ENCODE measurements around the gene RCN1. TPM values are rescaled to one million over a fixed set of nuclear protein-coding genes. Genes with fewer than 3 reads are reported as not detected.

The RCN1 gene
- total RNA-seq, 1 donor from 2014 or later, result 200 TPM

DNA sequence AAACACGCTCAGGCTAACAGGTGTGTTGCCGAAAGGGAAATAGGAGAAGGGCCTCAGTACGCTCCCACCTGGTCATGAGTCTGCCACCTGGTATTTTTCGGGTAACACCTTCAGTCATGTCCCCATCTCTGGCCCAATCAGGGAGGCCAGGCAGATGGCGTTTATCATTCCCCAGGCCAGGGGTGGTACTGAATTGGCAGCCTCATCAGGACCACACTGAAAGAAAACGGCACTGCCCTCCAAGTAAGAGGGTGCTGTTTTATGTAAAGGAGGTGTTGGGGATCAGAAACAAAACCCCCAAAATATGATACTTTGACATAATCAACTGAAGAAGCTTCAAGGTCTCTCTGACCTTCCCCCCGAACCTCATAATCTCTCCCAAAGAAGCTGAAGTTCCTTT lies 58.9 kb downstream of the RCN1 start:
- Mint-ChIP-seq H3K27ac (ENCODE audit: unreplicated experiment) (no peak overlapping the region), H3K4me1 (ENCODE audit: low read depth, unreplicated experiment) (no peaks in the 10 kb centered on the region), H3K36me3 (ENCODE audit: unreplicated experiment) (peaks cover 4% of the 10 kb centered on the region), H3K9me3 (ENCODE audit: unreplicated experiment) (peaks cover 1% of the 10 kb centered on the region), H3K27me3 (ENCODE audit: unreplicated experiment) (no peaks in the 10 kb centered on the region), H3K4me3 (ENCODE audit: unreplicated experiment) (no peak overlapping the region)
- TF ChIP-seq, protein P1, sequence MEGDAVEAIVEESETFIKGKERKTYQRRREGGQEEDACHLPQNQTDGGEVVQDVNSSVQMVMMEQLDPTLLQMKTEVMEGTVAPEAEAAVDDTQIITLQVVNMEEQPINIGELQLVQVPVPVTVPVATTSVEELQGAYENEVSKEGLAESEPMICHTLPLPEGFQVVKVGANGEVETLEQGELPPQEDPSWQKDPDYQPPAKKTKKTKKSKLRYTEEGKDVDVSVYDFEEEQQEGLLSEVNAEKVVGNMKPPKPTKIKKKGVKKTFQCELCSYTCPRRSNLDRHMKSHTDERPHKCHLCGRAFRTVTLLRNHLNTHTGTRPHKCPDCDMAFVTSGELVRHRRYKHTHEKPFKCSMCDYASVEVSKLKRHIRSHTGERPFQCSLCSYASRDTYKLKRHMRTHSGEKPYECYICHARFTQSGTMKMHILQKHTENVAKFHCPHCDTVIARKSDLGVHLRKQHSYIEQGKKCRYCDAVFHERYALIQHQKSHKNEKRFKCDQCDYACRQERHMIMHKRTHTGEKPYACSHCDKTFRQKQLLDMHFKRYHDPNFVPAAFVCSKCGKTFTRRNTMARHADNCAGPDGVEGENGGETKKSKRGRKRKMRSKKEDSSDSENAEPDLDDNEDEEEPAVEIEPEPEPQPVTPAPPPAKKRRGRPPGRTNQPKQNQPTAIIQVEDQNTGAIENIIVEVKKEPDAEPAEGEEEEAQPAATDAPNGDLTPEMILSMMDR (IDR thresholded peaks at IDR 0.05; ENCODE audit: partially characterized antibody, unreplicated experiment), result no peak
- DNase-seq, result no peak

DNA sequence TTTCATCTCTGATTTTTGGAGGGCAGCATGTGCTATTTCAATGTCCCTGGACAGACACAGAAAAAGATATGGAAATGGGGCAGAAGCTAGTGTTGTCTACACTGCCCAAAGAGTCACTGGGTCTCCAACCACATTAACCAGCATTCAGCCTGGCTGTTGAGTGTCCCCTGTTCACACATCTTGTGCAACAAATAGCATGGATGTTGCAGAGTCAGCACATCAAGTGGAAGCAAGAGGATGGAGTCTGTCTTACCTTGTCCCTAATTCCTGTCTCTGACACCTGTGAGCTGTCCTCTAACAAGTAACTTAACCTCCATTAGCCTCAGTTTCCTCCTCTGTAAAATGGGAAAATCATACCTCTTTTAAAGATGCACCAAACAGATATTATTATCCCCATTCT lies 60.2 kb downstream of the RCN1 start:
- no peak for DNase-seq
- no peak overlapping the region for H3K4me3 Mint-ChIP-seq (ENCODE audit: unreplicated experiment)
- no peak overlapping the region for H3K27ac Mint-ChIP-seq (ENCODE audit: unreplicated experiment)
- TF ChIP-seq, protein P1 (IDR thresholded peaks at IDR 0.05; ENCODE audit: partially characterized antibody, unreplicated experiment), result no peak
- no peaks in the 10 kb centered on the region for H3K27me3 Mint-ChIP-seq (ENCODE audit: unreplicated experiment)
- H3K9me3 Mint-ChIP-seq (ENCODE audit: unreplicated experiment), result peaks cover 3% of the 10 kb centered on the region
- no peaks in the 10 kb centered on the region for H3K4me1 Mint-ChIP-seq (ENCODE audit: low read depth, unreplicated experiment)
- peaks cover 4% of the 10 kb centered on the region for H3K36me3 Mint-ChIP-seq (ENCODE audit: unreplicated experiment)

DNA sequence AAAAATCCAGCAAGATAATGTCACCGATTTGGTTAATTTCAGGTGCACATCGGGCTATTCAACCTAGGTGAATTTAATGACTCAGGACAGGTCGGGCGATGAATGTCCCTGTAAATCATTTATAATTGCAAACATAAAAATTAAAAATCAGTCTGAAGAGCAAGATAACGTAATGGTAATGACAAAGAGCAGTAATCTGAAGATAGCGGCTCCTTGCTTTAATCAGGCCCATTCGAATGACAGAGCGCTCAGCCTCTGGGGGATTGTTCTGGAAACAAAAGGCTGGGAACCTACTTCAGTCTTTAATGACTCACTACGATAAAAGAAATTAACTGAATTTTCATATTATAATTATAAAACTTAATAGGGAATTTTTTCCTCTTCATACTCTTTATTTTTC lies 61.3 kb downstream of the RCN1 start:
- Mint-ChIP-seq H3K27ac (ENCODE audit: unreplicated experiment) (no peak overlapping the region), H3K4me3 (ENCODE audit: unreplicated experiment) (no peak overlapping the region), H3K36me3 (ENCODE audit: unreplicated experiment) (no peaks in the 10 kb centered on the region), H3K27me3 (ENCODE audit: unreplicated experiment) (no peaks in the 10 kb centered on the region), H3K4me1 (ENCODE audit: low read depth, unreplicated experiment) (no peaks in the 10 kb centered on the region), H3K9me3 (ENCODE audit: unreplicated experiment) (peaks cover 1% of the 10 kb centered on the region)
- DNase-seq, result no peak
- TF ChIP-seq, protein P1 (IDR thresholded peaks at IDR 0.05; ENCODE audit: partially characterized antibody, unreplicated experiment), result no peak

DNA sequence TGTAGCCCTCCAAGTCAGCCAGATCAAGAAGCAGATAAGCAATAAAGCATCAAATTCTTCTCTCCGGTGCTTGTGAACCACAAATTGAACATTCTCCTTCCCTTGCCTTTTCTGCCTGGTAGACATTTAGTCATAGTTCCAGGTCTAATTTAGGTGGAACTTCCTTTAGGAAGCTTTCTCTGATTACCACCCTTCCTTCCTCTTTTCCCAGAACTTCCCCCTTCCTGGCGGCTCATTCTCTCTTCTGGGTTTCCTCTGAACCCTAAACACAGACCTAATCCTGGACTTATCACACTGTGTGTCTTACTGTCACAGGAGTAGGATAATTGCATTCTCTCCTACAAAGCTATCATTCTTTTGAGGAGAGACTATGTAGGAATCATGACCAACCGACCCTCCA lies 61.9 kb downstream of the RCN1 start:
- Mint-ChIP-seq H3K4me3 (ENCODE audit: unreplicated experiment) (no peak overlapping the region), H3K9me3 (ENCODE audit: unreplicated experiment) (peaks cover 1% of the 10 kb centered on the region), H3K27ac (ENCODE audit: unreplicated experiment) (no peak overlapping the region), H3K27me3 (ENCODE audit: unreplicated experiment) (no peaks in the 10 kb centered on the region), H3K36me3 (ENCODE audit: unreplicated experiment) (no peaks in the 10 kb centered on the region), H3K4me1 (ENCODE audit: low read depth, unreplicated experiment) (no peaks in the 10 kb centered on the region)
- TF ChIP-seq, protein P1 (IDR thresholded peaks at IDR 0.05; ENCODE audit: partially characterized antibody, unreplicated experiment), result no peak
- no peak for DNase-seq

DNA sequence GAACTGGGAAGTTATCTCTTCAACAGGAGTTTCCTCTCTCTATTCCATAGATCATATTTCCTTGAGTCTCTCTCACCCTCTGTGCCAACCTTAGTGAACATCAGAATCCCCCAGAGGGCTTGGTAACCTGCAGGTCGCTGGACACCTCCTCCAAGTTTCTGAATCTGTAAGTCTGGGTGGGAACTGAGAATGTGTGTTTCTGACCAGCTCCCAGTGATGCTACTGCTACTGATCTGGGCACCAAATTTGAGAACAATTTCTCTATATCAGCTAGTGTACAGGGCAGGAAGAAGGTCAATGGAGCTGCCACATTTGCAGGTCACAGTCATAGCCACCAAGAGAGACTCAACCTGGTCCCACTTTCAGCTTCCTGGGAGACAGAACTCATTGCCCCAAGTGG lies 62.9 kb downstream of the RCN1 start:
- no peak overlapping the region for H3K27ac Mint-ChIP-seq (ENCODE audit: unreplicated experiment)
- no peaks in the 10 kb centered on the region for H3K27me3 Mint-ChIP-seq (ENCODE audit: unreplicated experiment)
- H3K4me1 Mint-ChIP-seq (ENCODE audit: low read depth, unreplicated experiment), result no peaks in the 10 kb centered on the region
- peaks cover 1% of the 10 kb centered on the region for H3K9me3 Mint-ChIP-seq (ENCODE audit: unreplicated experiment)
- TF ChIP-seq, protein P1 (IDR thresholded peaks at IDR 0.05; ENCODE audit: partially characterized antibody, unreplicated experiment), result no peak
- no peak for DNase-seq
- no peak overlapping the region for H3K4me3 Mint-ChIP-seq (ENCODE audit: unreplicated experiment)
- no peaks in the 10 kb centered on the region for H3K36me3 Mint-ChIP-seq (ENCODE audit: unreplicated experiment)
